Measurements from ENCODE around the gene GPR132. TPM values are rescaled to one million over a fixed set of nuclear protein-coding genes. Genes with fewer than 3 reads are reported as not detected.

GPR132 gene
- total RNA-seq, 1 donor from 2014 or later: 0.57 TPM

- TF ChIP-seq CTCF (IDR thresholded peaks at IDR 0.05; ENCODE audit: unreplicated experiment): peak; percentile 74
- peak; percentile 80 for DNase-seq (ENCODE audit: low spot score, unreplicated experiment)
- Mint-ChIP-seq H3K27ac (peak overlapping the region; percentile 49), H3K9me3 (ENCODE audit: low read depth) (peaks cover 4% of the 10 kb centered on the region), H3K4me3 (ENCODE audit: low read depth) (peak overlapping the region; percentile 64), H3K27me3 (peaks cover 3% of the 10 kb centered on the region), H3K4me1 (ENCODE audit: low read depth) (peaks cover 12% of the 10 kb centered on the region), H3K36me3 (ENCODE audit: insufficient read depth) (peaks cover 3% of the 10 kb centered on the region)
Measured at GRCh38 chr14:105093431-105094192, 28.4 kb upstream of the GPR132 start.

GRCh38 chr14:105093038-105093430 is 27.8 kb upstream of the GPR132 start:
- Mint-ChIP-seq H3K9me3 (ENCODE audit: low read depth) (no peaks in the 10 kb centered on the region), H3K4me3 (ENCODE audit: low read depth) (peak overlapping the region; percentile 80), H3K27ac (peak overlapping the region; percentile 85), H3K27me3 (peaks cover 3% of the 10 kb centered on the region), H3K36me3 (ENCODE audit: insufficient read depth) (no peaks in the 10 kb centered on the region), H3K4me1 (ENCODE audit: low read depth) (peaks cover 14% of the 10 kb centered on the region)
- DNase-seq (ENCODE audit: low spot score, unreplicated experiment): no peak
- TF ChIP-seq CTCF (IDR thresholded peaks at IDR 0.05; ENCODE audit: unreplicated experiment): no peak

- DNase-seq (ENCODE audit: low spot score, unreplicated experiment): no peak
Measured at GRCh38 chr14:105092171-105093037, 27.2 kb upstream of the GPR132 start.

GRCh38 chr14:105091517-105092170 is 26.4 kb upstream of the GPR132 start:
- peaks cover 16% of the 10 kb centered on the region for H3K4me1 Mint-ChIP-seq (ENCODE audit: low read depth)
- DNase-seq (ENCODE audit: low spot score, unreplicated experiment): no peak
- no peak overlapping the region for H3K27ac Mint-ChIP-seq
- H3K27me3 Mint-ChIP-seq: peaks cover 3% of the 10 kb centered on the region
- TF ChIP-seq CTCF (IDR thresholded peaks at IDR 0.05; ENCODE audit: unreplicated experiment): no peak
- peak overlapping the region; percentile 16 for H3K4me3 Mint-ChIP-seq (ENCODE audit: low read depth)
- H3K9me3 Mint-ChIP-seq (ENCODE audit: low read depth): no peaks in the 10 kb centered on the region
- no peaks in the 10 kb centered on the region for H3K36me3 Mint-ChIP-seq (ENCODE audit: insufficient read depth)

More at GRCh38 chr14:105092171-105093037, 27.2 kb upstream of the GPR132 start:
- no peak for TF ChIP-seq CTCF (IDR thresholded peaks at IDR 0.05; ENCODE audit: unreplicated experiment)
- H3K36me3 Mint-ChIP-seq (ENCODE audit: insufficient read depth): no peaks in the 10 kb centered on the region
- peak overlapping the region; percentile 85 for H3K27ac Mint-ChIP-seq
- H3K9me3 Mint-ChIP-seq (ENCODE audit: low read depth): no peaks in the 10 kb centered on the region
- peaks cover 5% of the 10 kb centered on the region for H3K27me3 Mint-ChIP-seq
- peaks cover 16% of the 10 kb centered on the region for H3K4me1 Mint-ChIP-seq (ENCODE audit: low read depth)
- H3K4me3 Mint-ChIP-seq (ENCODE audit: low read depth): peak overlapping the region; percentile 80

GRCh38 chr14:105091054-105091516 is 25.9 kb upstream of the GPR132 start:
- H3K9me3 Mint-ChIP-seq (ENCODE audit: low read depth): no peaks in the 10 kb centered on the region
- peaks cover 2% of the 10 kb centered on the region for H3K27me3 Mint-ChIP-seq
- TF ChIP-seq CTCF (IDR thresholded peaks at IDR 0.05; ENCODE audit: unreplicated experiment): no peak
- DNase-seq (ENCODE audit: low spot score, unreplicated experiment): no peak
- no peaks in the 10 kb centered on the region for H3K36me3 Mint-ChIP-seq (ENCODE audit: insufficient read depth)
- peaks cover 17% of the 10 kb centered on the region for H3K4me1 Mint-ChIP-seq (ENCODE audit: low read depth)
- no peak overlapping the region for H3K27ac Mint-ChIP-seq
- H3K4me3 Mint-ChIP-seq (ENCODE audit: low read depth): no peak overlapping the region
